Epithelial cell of proximal tubule (primary cell): ENCODE measurements around the gene RNU11. TPM values are rescaled to one million over a fixed set of nuclear protein-coding genes. Genes with fewer than 3 reads are reported as not detected.
A peak's percentile ranks its signal among the peaks of the same experiment; 100 is the strongest.
"Not testable (repeated sequence)": the region's sequence is repeated elsewhere in the genome, so short reads cannot be mapped to it uniquely, and the experiment has no call there.

Experiments used
- DNase-seq: peaks from one replicate; pipeline ENCODE4 v3.0.0-alpha.2; 2011; ENCODE audit warnings: low read depth
- H3K4me3 ChIP-seq: 2 replicates; pipeline ENCODE4 v1.5.1; 2011; ENCODE audit warnings: low read depth, mild to moderate bottlenecking, low read length
- CTCF ChIP-seq: conservative IDR thresholded peaks from 2 replicates; pipeline ENCODE4 v1.5.1; 2012; ENCODE audit warnings: low read depth, mild to moderate bottlenecking, low read length
- total RNA-seq: library from RNA; depleted of rRNA; stranded (reverse); fragments of >200 nt; gene quantifications from 2 replicates; pipeline ENCODE4 v1.2.3, GENCODE V29; 2015

RNU11 gene
- total RNA-seq, 1 donor from 2014 or later: not detected

- H3K4me3 ChIP-seq: no peak overlapping the region
- no peak for TF ChIP-seq CTCF
Observed at GRCh38 chr1:28663871-28664470, 15.6 kb downstream of the RNU11 start.

GRCh38 chr1:28666806-28667205 lies 18.4 kb downstream of the RNU11 start:
- no peak for TF ChIP-seq CTCF
- H3K4me3 ChIP-seq: no peak overlapping the region
- DNase-seq: no peak

More at GRCh38 chr1:28663871-28664470, 15.6 kb downstream of the RNU11 start:
- no peak for DNase-seq

- DNase-seq: no peak
- TF ChIP-seq CTCF: no peak
- H3K4me3 ChIP-seq: peak within 1 kb of the TSS; percentile 71
Observed at GRCh38 chr1:28668191-28668955, 20.0 kb downstream of the RNU11 start, which contains the start of gene GMEB1. Gene GMEB1, plus strand, starts transcription at chr1:28668784. Its CDS starts 14,829 bp downstream, at chr1:28683613.

- DNase-seq: no peak
- TF ChIP-seq CTCF: no peak
- peak overlapping the region; percentile 71 for H3K4me3 ChIP-seq
Observed at GRCh38 chr1:28668956-28669723, 20.7 kb downstream of the RNU11 start.

- TF ChIP-seq CTCF: no peak
- no peak overlapping the region for H3K4me3 ChIP-seq
- DNase-seq: no peak
Observed at GRCh38 chr1:28671254-28671780, 22.9 kb downstream of the RNU11 start.

- not testable (repeated sequence) for H3K4me3 ChIP-seq, DNase-seq
Observed at GRCh38 chr1:28672971-28673370, 24.6 kb downstream of the RNU11 start.

- no peak overlapping the region for H3K4me3 ChIP-seq
- DNase-seq: no peak
- TF ChIP-seq CTCF: no peak
Observed at GRCh38 chr1:28675924-28676257, 27.5 kb downstream of the RNU11 start.
